K562 (cell line): ENCODE data around the gene METTL23. TPM values are rescaled to one million over a fixed set of nuclear protein-coding genes. Genes with fewer than 3 reads are reported as not detected.

Experiments used
- EHMT2 ChIP-seq: fragments of 450-650 bp; IDR thresholded peaks from 2 replicates; pipeline ENCODE4 v1.6.1; 2018; ENCODE audit warnings: antibody characterized with exemption
- ETV1 ChIP-seq: fragments of 450-650 bp; conservative IDR thresholded peaks from 2 replicates; pipeline ENCODE4 v1.6.1; 2016; ENCODE audit warnings: missing genetic modification characterization, control low read depth, low read depth, missing compliant biosample characterization
- FOXA1 ChIP-seq: fragments of 450-650 bp; IDR thresholded peaks from 2 replicates; pipeline ENCODE4 v1.6.1; 2016; ENCODE audit warnings: mild to moderate bottlenecking, borderline replicate concordance
- FOXJ2 ChIP-seq: fragments of 200-800 bp; sonication (Bioruptor generic); IDR thresholded peaks from 2 replicates; pipeline ENCODE4 v1.6.1; 2016; ENCODE audit warnings: missing genetic modification characterization, missing compliant biosample characterization
- GATAD2B ChIP-seq: fragments of 450-650 bp; IDR thresholded peaks from 2 replicates; pipeline ENCODE4 v1.6.1; 2017; ENCODE audit warnings: mild to moderate bottlenecking, borderline replicate concordance
- KAT2B ChIP-seq: IDR thresholded peaks from one replicate; pipeline ENCODE4 v1.6.1; 2012; ENCODE audit warnings: low read depth, mild to moderate bottlenecking, control low read depth, inconsistent platforms, low read length, moderate library complexity
- KAT7 ChIP-seq: sonication (generic); formaldehyde crosslinking; IDR thresholded peaks from 2 replicates; pipeline ENCODE4 v1.8.0; 2022; ENCODE audit warnings: missing genetic modification reagents, mild to moderate bottlenecking, borderline replicate concordance
- KDM1A ChIP-seq, 2 experiments: fragments of 450-650 bp; IDR thresholded peaks; 2 replicates each; pipeline ENCODE4 v1.6.1; 2016; ENCODE audit warnings: mild to moderate bottlenecking in 2 of 2
- KHSRP ChIP-seq: fragments of 450-650 bp; IDR thresholded peaks from 2 replicates; pipeline ENCODE4 v1.6.1; 2017
- L3MBTL2 ChIP-seq: fragments of 450-650 bp; IDR thresholded peaks from 2 replicates; pipeline ENCODE4 v1.6.1; 2016; ENCODE audit warnings: mild to moderate bottlenecking, moderate library complexity
- MEIS2 ChIP-seq: fragments of 450-650 bp; IDR thresholded peaks from 2 replicates; pipeline ENCODE4 v1.6.1; 2014; ENCODE audit warnings: mild to moderate bottlenecking; ENCODE audit not compliant: partially characterized antibody
- NEUROD1 ChIP-seq: fragments of 150-350 bp; IDR thresholded peaks from 2 replicates; pipeline ENCODE4 v1.6.1; 2014; ENCODE audit warnings: borderline replicate concordance, low read length, low read depth; ENCODE audit not compliant: partially characterized antibody
- ZNF354B ChIP-seq: fragments of 250-450 bp; sonication (Bioruptor Pico); IDR thresholded peaks from 2 replicates; pipeline ENCODE4 v1.4.0; 2020
- ZNF507 ChIP-seq: conservative IDR thresholded peaks from 2 replicates; pipeline ENCODE4 v1.6.1; 2017; ENCODE audit warnings: missing genetic modification characterization, missing compliant biosample characterization
- ZNF586 ChIP-seq: fragments of 450-650 bp; formaldehyde crosslinking; conservative IDR thresholded peaks from 2 replicates; pipeline ENCODE4 v1.4.0; 2020; ENCODE audit warnings: mild to moderate bottlenecking, moderate library complexity
- polyA plus RNA-seq, 8 experiments: library from polyadenylated mRNA; depleted of rRNA in 4 of 8; stranded (reverse) in 5 of 8; unstranded in 3 of 8; fragments of >200 nt; fragmentation: Nextera tagmentation in 2 of 8; fragmentation: Illumina TruSeq in 1 of 8; extraction: Ambion mirVana in 2 of 8; extraction: Trizol in 1 of 8; gene quantifications; 2 replicates each; pipeline versions ENCODE4 v1.2.1 to v1.2.3, GENCODE V29; 2011 to 2014; ENCODE audit warnings: inconsistent platforms in 1 of 8, missing spikeins in 1 of 8
- total RNA-seq, 7 experiments: library from RNA; depleted of rRNA in 6 of 7; stranded (reverse); fragments of >200 nt in 6 of 7; fragmentation: Illumina TruSeq in 2 of 7; extraction: Trizol in 2 of 7; gene quantifications; 2 replicates each; pipeline versions ENCODE4 v1.2.1 to v1.2.3, GENCODE V29; 2011 to 2021; ENCODE audit warnings: low replicate concordance in 1 of 7
- TF ChIP-seq, protein P1 (sequence below): sonication (generic); formaldehyde crosslinking; IDR thresholded peaks from 2 replicates; pipeline ENCODE4 v1.8.1; 2023; ENCODE audit warnings: mild to moderate bottlenecking, missing genetic modification reagents, moderate library complexity
- TF ChIP-seq, protein P2 (sequence below): fragments of 250-450 bp; sonication (Bioruptor Pico); IDR thresholded peaks from 2 replicates; pipeline ENCODE4 v1.4.0; 2020; ENCODE audit warnings: borderline replicate concordance
- TF ChIP-seq, protein P3 (sequence below): fragments of 450-650 bp; IDR thresholded peaks from 2 replicates; pipeline ENCODE4 v1.6.1; 2016; ENCODE audit warnings: mild to moderate bottlenecking
- TF ChIP-seq, protein P4 (sequence below): fragments of 450-650 bp; formaldehyde crosslinking; IDR thresholded peaks from 2 replicates; pipeline ENCODE4 v1.4.0; 2022; ENCODE audit warnings: mild to moderate bottlenecking, moderate library complexity
- TF ChIP-seq, protein P5 (sequence below), 2 experiments: fragments of 250-450 bp in 1 of 2; fragments of 450-650 bp in 1 of 2; sonication (Bioruptor Pico) in 1 of 2; IDR thresholded peaks; 2 replicates each; pipeline versions ENCODE4 v1.6.1 to v1.8.0; 2016 to 2021; ENCODE audit warnings: mild to moderate bottlenecking in 2 of 2, moderate library complexity in 2 of 2, missing compliant biosample characterization in 1 of 2, missing genetic modification characterization in 1 of 2

METTL23 gene
- total and polyA plus RNA-seq, 9 of the 15 experiments (the other 6 are each of a cell fraction or from before 2014, with no cell fraction given), result 29.4 to 67.3 (median 41.6) TPM

DNA sequence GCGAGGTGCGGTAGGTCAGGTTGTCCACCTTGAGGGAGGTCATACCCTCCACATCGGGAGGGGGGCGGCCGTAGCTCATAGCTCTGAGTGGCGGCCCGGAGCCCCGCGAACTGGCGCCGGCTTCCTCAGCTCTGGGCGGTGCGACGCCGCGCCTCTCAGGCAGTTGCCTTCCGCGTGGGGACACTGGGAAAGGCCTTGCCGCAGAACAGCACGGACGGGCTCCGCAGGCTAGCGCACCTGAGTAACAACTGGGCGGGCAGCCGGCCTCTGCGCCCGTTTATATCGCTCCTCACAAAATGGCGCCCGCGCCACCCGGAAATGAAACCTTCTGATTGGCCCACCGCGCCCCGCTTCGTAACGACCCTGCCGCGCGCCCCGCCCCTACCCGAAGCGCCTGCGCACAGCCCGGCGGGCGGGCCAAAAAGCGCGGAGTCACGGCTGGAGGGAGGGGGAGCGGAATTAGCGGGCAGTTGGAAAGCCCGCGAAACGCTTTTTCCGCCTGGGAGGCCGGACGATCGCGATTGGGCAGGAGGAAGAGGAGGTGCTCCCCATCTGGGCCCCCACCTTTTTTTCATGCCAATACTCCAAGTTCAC lies 10.5 kb downstream of the METTL23 start, which contains the start of gene SRSF2 (continued):
- TF ChIP-seq, protein P1, sequence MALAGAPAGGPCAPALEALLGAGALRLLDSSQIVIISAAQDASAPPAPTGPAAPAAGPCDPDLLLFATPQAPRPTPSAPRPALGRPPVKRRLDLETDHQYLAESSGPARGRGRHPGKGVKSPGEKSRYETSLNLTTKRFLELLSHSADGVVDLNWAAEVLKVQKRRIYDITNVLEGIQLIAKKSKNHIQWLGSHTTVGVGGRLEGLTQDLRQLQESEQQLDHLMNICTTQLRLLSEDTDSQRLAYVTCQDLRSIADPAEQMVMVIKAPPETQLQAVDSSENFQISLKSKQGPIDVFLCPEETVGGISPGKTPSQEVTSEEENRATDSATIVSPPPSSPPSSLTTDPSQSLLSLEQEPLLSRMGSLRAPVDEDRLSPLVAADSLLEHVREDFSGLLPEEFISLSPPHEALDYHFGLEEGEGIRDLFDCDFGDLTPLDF (CRISPR knock-in tag), result peak; percentile 100
- TF ChIP-seq ETV1 (tag) (peak; percentile 58; the same call in 1 of the 2 replicates), KAT2B (no peak), EHMT2 (no peak), KAT7 (CRISPR knock-in tag) (peak; percentile 14; the same call in 1 of the 2 replicates), FOXJ2 (tag) (0 out of 2 replicates have a peak, but pooled peaks have one; percentile 8), MEIS2 (peak; percentile 82), GATAD2B (no peak), KDM1A (IDR thresholded peaks at IDR 0.05) (no peak), ZNF354B (CRISPR knock-in tag) (no peak), NEUROD1 (no peak), ZNF586 (no peak), KHSRP (no peak), ZNF507 (tag) (no peak), L3MBTL2 (no peak), FOXA1 (no peak)
- TF ChIP-seq, protein P2, sequence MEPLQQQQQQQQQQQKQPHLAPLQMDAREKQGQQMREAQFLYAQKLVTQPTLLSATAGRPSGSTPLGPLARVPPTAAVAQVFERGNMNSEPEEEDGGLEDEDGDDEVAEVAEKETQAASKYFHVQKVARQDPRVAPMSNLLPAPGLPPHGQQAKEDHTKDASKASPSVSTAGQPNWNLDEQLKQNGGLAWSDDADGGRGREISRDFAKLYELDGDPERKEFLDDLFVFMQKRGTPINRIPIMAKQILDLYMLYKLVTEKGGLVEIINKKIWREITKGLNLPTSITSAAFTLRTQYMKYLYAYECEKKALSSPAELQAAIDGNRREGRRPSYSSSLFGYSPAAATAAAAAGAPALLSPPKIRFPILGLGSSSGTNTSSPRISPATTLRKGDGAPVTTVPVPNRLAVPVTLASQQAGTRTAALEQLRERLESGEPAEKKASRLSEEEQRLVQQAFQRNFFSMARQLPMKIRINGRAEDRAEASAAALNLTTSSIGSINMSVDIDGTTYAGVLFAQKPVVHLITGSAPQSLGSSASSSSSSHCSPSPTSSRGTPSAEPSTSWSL, result no peak
- TF ChIP-seq, protein P3, sequence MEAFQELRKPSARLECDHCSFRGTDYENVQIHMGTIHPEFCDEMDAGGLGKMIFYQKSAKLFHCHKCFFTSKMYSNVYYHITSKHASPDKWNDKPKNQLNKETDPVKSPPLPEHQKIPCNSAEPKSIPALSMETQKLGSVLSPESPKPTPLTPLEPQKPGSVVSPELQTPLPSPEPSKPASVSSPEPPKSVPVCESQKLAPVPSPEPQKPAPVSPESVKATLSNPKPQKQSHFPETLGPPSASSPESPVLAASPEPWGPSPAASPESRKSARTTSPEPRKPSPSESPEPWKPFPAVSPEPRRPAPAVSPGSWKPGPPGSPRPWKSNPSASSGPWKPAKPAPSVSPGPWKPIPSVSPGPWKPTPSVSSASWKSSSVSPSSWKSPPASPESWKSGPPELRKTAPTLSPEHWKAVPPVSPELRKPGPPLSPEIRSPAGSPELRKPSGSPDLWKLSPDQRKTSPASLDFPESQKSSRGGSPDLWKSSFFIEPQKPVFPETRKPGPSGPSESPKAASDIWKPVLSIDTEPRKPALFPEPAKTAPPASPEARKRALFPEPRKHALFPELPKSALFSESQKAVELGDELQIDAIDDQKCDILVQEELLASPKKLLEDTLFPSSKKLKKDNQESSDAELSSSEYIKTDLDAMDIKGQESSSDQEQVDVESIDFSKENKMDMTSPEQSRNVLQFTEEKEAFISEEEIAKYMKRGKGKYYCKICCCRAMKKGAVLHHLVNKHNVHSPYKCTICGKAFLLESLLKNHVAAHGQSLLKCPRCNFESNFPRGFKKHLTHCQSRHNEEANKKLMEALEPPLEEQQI, result peak; percentile 15; the same call in 1 of the 2 replicates
- TF ChIP-seq, protein P4, sequence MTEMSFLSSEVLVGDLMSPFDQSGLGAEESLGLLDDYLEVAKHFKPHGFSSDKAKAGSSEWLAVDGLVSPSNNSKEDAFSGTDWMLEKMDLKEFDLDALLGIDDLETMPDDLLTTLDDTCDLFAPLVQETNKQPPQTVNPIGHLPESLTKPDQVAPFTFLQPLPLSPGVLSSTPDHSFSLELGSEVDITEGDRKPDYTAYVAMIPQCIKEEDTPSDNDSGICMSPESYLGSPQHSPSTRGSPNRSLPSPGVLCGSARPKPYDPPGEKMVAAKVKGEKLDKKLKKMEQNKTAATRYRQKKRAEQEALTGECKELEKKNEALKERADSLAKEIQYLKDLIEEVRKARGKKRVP (CRISPR knock-in tag), result no peak
- TF ChIP-seq, protein P5, sequence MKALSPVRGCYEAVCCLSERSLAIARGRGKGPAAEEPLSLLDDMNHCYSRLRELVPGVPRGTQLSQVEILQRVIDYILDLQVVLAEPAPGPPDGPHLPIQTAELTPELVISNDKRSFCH (CRISPR knock-in tag; IDR thresholded peaks at IDR 0.05), result no peak
- TF ChIP-seq, protein P5 (tag; IDR thresholded peaks at IDR 0.05), result peak; percentile 89
